GM12872 (cell line): ENCODE results near the gene GRK7.

Source experiments
- CTCF ChIP-seq: IDR thresholded peaks from 3 replicates; pipeline ENCODE4 v1.5.1; 2011; ENCODE audit warnings: low read depth, mild to moderate bottlenecking, low read length, moderate library complexity; ENCODE audit not compliant: insufficient read depth

Gene GRK7

DNA sequence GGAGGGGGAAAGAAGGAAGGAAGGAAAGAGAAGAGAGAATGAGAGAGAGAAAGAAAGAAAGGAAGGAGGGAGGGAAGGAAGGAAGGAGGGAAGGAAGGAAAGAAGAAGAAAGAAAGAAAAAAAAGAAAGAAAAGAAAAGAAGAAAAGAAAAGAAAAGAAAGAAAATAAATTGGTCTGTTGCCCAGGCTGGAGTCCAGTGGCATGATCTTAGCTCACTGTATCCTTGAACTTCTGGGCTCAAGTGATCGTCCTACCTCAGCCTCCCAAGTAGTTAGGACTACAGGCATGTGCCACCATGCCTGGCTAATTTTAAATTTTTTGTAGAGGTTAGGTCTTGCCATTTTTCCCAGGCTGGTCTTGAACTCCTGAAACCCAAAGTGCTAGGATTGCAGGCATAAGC is 36.7 kb upstream of the GRK7 start:
- no peak for TF ChIP-seq CTCF

DNA sequence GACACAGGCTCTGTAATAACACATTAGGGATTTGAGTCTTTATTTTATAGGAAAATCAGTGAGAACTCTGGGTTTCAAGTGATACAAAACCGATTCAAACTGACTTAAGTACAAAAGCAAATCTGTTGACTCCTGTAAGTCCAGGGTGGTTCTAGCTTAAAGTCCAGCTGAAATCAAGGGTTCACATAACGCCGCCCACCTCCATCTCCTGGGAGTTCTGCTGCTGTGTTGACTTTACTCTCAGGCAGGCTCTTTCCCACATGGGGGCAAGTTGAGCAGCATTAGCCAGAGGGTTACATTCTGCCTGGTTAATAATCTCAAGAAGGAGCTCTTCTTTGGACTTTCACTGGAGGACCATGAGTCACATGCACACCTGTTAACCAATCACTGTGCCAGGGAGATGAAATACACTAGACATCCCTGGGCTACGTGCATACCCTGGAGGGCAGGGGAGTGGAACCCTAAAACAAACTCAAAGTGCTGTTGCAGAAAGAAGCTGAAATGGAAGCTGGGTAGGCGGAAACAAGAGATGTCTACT is 34.8 kb upstream of the GRK7 start:
- TF ChIP-seq CTCF: no peak

DNA sequence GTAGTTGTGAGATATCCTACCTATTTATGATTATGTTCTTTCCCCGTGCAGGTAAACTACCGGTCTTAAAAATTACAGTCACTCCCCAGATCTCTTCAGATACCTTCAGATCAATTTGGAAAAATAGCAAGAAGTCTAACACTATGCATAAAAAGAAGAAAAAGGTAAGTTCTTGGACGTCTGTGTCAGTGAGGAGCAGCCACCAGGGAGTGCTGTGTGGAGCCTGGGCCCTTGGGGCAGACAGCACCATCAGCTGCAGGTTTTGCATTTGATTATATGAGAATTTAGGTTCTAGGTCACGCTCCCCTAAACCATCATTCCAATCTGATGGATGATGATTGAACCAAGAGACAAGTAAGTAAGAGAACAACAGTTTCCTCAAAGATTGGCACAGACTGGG is 34.0 kb upstream of the GRK7 start:
- peak; percentile 21; the same call in 1 of the 3 replicates for TF ChIP-seq CTCF

GRCh38 chr3:141735176-141735575 is 28.0 kb upstream of the GRK7 start:
- TF ChIP-seq CTCF: no peak

GRCh38 chr3:141735770-141736465 is 27.3 kb upstream of the GRK7 start:
- no peak for TF ChIP-seq CTCF

- TF ChIP-seq CTCF: no peak
Measured at GRCh38 chr3:141737093-141737492, 26.1 kb upstream of the GRK7 start.

DNA sequence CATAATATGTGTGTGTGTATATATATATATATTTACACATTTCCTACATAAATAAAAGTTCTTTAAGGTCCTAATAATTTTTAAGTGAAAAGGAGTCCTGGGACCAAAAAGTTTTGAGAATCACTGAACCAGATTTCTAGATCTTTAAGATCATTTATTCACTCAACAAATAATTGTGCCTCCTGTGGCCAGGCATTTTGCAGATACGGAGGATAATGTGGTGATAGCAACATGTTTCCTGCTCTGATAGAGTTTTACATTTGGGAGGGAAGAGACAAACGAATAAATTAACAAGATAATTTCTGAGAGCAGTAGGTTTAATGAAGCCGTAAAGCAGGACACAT is 25.6 kb upstream of the GRK7 start:
- TF ChIP-seq CTCF: no peak
